ENCODE data around the gene MMAA.

DNA sequence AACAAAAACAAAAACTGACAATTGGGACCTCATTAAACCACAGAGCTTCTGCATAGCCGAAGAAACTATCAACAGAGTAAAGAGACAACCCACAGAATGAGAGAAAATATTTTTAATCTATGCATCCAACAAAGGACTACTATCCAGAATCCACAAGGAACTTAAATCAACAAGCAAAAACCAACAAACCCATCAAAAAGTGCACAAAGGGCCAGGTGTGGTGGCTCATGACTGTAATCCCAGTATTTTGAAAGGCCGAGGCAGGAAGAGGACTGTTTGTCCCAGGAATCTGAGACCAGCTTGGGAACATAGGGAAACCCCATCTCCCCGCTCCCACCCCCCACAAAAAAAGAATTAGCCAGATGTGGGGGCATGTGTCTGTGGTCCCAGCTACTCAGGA, 71.4 kb downstream of the MMAA start:
- TF ChIP-seq, protein P1, sequence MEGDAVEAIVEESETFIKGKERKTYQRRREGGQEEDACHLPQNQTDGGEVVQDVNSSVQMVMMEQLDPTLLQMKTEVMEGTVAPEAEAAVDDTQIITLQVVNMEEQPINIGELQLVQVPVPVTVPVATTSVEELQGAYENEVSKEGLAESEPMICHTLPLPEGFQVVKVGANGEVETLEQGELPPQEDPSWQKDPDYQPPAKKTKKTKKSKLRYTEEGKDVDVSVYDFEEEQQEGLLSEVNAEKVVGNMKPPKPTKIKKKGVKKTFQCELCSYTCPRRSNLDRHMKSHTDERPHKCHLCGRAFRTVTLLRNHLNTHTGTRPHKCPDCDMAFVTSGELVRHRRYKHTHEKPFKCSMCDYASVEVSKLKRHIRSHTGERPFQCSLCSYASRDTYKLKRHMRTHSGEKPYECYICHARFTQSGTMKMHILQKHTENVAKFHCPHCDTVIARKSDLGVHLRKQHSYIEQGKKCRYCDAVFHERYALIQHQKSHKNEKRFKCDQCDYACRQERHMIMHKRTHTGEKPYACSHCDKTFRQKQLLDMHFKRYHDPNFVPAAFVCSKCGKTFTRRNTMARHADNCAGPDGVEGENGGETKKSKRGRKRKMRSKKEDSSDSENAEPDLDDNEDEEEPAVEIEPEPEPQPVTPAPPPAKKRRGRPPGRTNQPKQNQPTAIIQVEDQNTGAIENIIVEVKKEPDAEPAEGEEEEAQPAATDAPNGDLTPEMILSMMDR (IDR thresholded peaks at IDR 0.05; ENCODE audit: borderline replicate concordance, extremely low read depth, low read length, poor library complexity, severe bottlenecking), result no peak
- TF ChIP-seq EZH2 (IDR thresholded peaks at IDR 0.05; ENCODE audit: borderline replicate concordance, low read depth, low read length, severe bottlenecking), result no peak

All from DND-41 (cell line).